ENCODE measurements around the gene PRDM15.

Gene PRDM15

GRCh38 chr21:41907496-41908258 lies 28.5 kb upstream of the PRDM15 start:
- no peak for TF ChIP-seq CTCF (conservative IDR thresholded peaks at IDR 0.05; ENCODE audit: low read depth, low read length)
- DNase-seq (ENCODE audit: low read depth): no peak

GRCh38 chr21:41906770-41907169 lies 27.6 kb upstream of the PRDM15 start:
- no peak for TF ChIP-seq CTCF (conservative IDR thresholded peaks at IDR 0.05; ENCODE audit: low read depth, low read length)
- no peak overlapping the region for H3K4me3 ChIP-seq (ENCODE audit: low read length)
- DNase-seq (ENCODE audit: low read depth): no peak

More at GRCh38 chr21:41907496-41908258, 28.5 kb upstream of the PRDM15 start:
- no peak overlapping the region for H3K4me3 ChIP-seq (ENCODE audit: low read length)

- no peak for TF ChIP-seq CTCF (conservative IDR thresholded peaks at IDR 0.05; ENCODE audit: low read depth, low read length)
- no peak for DNase-seq (ENCODE audit: low read depth)
- no peak overlapping the region for H3K4me3 ChIP-seq (ENCODE audit: low read length)
Measured at GRCh38 chr21:41903559-41904351, 24.6 kb upstream of the PRDM15 start.

GRCh38 chr21:41902946-41903345 lies 23.8 kb upstream of the PRDM15 start:
- no peak for TF ChIP-seq CTCF (conservative IDR thresholded peaks at IDR 0.05; ENCODE audit: low read depth, low read length)
- no peak overlapping the region for H3K4me3 ChIP-seq (ENCODE audit: low read length)
- DNase-seq (ENCODE audit: low read depth): no peak

GRCh38 chr21:41901782-41902181 lies 22.6 kb upstream of the PRDM15 start:
- no peak for DNase-seq (ENCODE audit: low read depth)
- no peak for TF ChIP-seq CTCF (conservative IDR thresholded peaks at IDR 0.05; ENCODE audit: low read depth, low read length)

GRCh38 chr21:41901099-41901498 lies 22.0 kb upstream of the PRDM15 start:
- no peak overlapping the region for H3K4me3 ChIP-seq (ENCODE audit: low read length)
- no peak for TF ChIP-seq CTCF (conservative IDR thresholded peaks at IDR 0.05; ENCODE audit: low read depth, low read length)
- no peak for DNase-seq (ENCODE audit: low read depth)

More at GRCh38 chr21:41901782-41902181, 22.6 kb upstream of the PRDM15 start:
- no peak overlapping the region for H3K4me3 ChIP-seq (ENCODE audit: low read length)

Measured in retinal pigment epithelial cell (primary cell).